ENCODE results near the gene CST1.
"Not testable (repeated sequence)": the region's sequence is repeated elsewhere in the genome, so short reads cannot be mapped to it uniquely, and the experiment has no call there.

Gene CST1

DNA sequence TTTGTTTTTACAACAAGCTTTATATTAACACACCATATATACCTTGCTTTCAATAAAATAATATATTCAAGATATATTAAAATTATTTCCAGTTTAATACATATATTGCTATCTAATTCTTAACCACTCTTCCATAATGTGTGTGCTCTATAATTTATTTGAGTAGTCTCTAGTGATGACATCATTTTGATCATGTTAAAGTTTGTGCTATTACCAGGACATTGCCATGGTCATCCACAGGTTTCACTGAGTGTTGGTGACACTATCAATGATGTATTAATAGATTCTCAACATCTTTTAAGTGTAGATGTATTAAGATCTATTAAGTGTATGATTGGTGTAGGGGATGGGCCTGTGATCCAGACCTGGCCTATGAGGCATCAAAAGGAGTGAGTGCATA lies 17.8 kb upstream of the CST1 start:
- not testable (repeated sequence) for H3K27ac Mint-ChIP-seq; H3K27me3 Mint-ChIP-seq; DNase-seq; H3K4me3 Mint-ChIP-seq; H3K36me3 Mint-ChIP-seq (ENCODE audit: low read depth); H3K9me3 Mint-ChIP-seq; H3K4me1 Mint-ChIP-seq (ENCODE audit: low read depth)

GRCh38 chr20:23766531-23766930 lies 15.8 kb upstream of the CST1 start:
- Mint-ChIP-seq H3K36me3 (ENCODE audit: low read depth) (no peaks in the 10 kb centered on the region), H3K4me1 (ENCODE audit: low read depth) (no peaks in the 10 kb centered on the region), H3K27ac (no peak overlapping the region), H3K27me3 (peaks cover 17% of the 10 kb centered on the region), H3K9me3 (no peaks in the 10 kb centered on the region), H3K4me3 (no peak overlapping the region)
- DNase-seq, result no peak

- peaks cover 17% of the 10 kb centered on the region for H3K27me3 Mint-ChIP-seq
- no peak overlapping the region for H3K4me3 Mint-ChIP-seq
- no peak overlapping the region for H3K27ac Mint-ChIP-seq
- no peaks in the 10 kb centered on the region for H3K4me1 Mint-ChIP-seq (ENCODE audit: low read depth)
- no peak for DNase-seq
- H3K36me3 Mint-ChIP-seq (ENCODE audit: low read depth), result no peaks in the 10 kb centered on the region
- H3K9me3 Mint-ChIP-seq, result no peaks in the 10 kb centered on the region
Observed at GRCh38 chr20:23765578-23765977, 14.8 kb upstream of the CST1 start.

GRCh38 chr20:23764630-23765029 lies 13.9 kb upstream of the CST1 start:
- not testable (repeated sequence) for H3K4me1 Mint-ChIP-seq (ENCODE audit: low read depth); H3K27ac Mint-ChIP-seq; H3K36me3 Mint-ChIP-seq (ENCODE audit: low read depth); DNase-seq; H3K9me3 Mint-ChIP-seq; H3K4me3 Mint-ChIP-seq
- H3K27me3 Mint-ChIP-seq, result peaks cover 17% of the 10 kb centered on the region

DNA sequence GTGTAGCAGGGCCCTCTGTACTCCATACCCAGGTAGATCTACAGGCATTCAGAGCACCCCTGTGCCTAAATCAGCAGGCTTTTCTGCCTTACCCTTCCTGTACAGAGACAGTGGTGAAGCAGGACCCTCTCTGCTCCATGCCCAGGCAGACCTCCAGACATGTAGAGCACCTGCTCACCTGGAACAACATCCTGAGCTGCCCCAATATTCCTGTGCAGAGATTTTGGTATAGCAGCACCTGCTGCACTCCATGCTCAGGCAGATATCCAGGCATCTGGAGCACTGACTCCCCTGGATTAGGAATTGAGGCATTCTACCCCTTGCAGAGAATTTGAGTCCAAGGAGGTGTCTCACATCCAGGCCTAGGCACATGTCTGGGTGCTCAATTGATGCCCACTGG lies 12.6 kb upstream of the CST1 start:
- no peaks in the 10 kb centered on the region for H3K36me3 Mint-ChIP-seq (ENCODE audit: low read depth)
- no peaks in the 10 kb centered on the region for H3K9me3 Mint-ChIP-seq
- no peak for DNase-seq
- H3K4me3 Mint-ChIP-seq, result no peak overlapping the region
- no peak overlapping the region for H3K27ac Mint-ChIP-seq
- H3K27me3 Mint-ChIP-seq, result peaks cover 17% of the 10 kb centered on the region
- no peaks in the 10 kb centered on the region for H3K4me1 Mint-ChIP-seq (ENCODE audit: low read depth)

DNA sequence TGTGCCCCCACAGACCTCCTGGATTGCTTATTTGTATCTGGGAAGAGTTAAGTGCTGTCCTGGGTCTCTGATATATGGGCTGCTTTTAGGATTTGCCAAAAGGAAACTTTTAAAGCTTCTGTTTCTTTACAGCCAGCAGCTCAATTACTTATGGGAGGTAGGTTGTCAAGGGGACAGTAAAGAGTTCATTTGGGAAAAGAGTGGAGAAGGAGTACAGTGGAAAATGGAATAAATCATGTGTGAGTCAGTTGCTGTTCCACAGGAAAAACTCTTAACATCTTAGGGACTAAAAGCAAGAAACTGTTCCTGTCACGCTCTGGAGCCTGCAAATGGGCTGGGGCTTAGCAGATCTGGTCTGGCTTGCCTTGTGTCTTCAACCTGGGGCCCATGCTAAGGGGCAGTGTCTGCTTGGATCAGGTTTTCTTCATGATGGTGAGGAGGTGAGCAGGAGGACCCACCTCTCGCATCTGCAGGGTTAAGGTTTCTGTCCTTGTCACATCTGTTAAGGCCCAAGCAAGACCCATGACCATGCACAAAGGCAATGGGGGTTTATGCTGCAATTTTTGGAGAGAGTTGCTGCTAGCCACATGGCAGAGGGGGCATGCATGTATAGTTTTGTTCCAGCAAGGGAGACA lies 8.7 kb upstream of the CST1 start:
- DNase-seq, result no peak
- Mint-ChIP-seq H3K4me1 (ENCODE audit: low read depth) (no peaks in the 10 kb centered on the region), H3K4me3 (no peak overlapping the region), H3K36me3 (ENCODE audit: low read depth) (no peaks in the 10 kb centered on the region), H3K9me3 (no peaks in the 10 kb centered on the region), H3K27ac (no peak overlapping the region), H3K27me3 (peaks cover 23% of the 10 kb centered on the region)

DNA sequence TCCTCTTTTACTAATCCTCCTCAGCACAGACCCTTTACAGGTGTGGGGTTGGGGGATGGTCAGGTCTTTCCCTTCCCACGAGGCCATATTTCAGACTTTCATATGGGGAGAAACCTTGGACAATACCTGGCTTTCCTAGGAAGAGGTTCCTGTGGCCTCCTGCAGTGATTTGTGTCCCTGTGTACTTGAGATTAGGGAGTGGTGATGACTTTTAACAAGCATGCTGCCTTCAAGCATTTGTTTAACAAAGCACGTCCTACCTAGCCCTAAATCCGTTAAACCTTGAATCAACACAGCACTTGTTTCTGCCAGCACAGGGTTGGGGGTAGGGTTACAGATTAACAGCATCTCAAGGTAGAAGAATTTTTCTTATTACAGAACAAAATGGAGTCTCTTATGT lies 6.1 kb upstream of the CST1 start:
- H3K27ac Mint-ChIP-seq; H3K9me3 Mint-ChIP-seq; H3K36me3 Mint-ChIP-seq (ENCODE audit: low read depth); H3K4me3 Mint-ChIP-seq; H3K4me1 Mint-ChIP-seq (ENCODE audit: low read depth); DNase-seq: not testable (repeated sequence)
- H3K27me3 Mint-ChIP-seq, result peaks cover 11% of the 10 kb centered on the region

DNA sequence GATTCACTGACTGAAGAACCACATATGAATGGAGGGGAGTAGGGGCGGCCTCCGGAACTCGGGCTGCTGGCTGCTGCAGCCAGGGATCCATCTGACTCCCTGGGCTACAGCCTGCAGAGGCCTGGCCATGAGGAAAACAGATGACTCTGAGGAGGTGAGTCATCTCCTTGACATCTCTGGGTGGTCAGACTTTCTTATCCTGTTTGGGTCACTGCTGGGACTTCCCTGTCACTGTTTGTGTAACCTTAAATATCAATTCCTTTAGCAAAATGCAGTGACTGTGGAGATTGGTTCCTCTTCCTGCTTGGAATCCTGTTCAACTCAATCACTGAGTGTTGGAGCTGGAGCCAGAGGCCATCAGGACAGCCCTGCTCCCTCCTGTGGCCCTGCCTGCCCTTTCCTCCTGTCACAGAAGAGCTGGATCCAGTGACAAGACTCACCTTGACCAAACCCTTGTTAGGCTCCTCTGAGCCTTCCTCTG lies 4.4 kb upstream of the CST1 start:
- H3K4me3 Mint-ChIP-seq; H3K4me1 Mint-ChIP-seq (ENCODE audit: low read depth); DNase-seq; H3K36me3 Mint-ChIP-seq (ENCODE audit: low read depth); H3K9me3 Mint-ChIP-seq; H3K27ac Mint-ChIP-seq: not testable (repeated sequence)
- peaks cover 10% of the 10 kb centered on the region for H3K27me3 Mint-ChIP-seq

DNA sequence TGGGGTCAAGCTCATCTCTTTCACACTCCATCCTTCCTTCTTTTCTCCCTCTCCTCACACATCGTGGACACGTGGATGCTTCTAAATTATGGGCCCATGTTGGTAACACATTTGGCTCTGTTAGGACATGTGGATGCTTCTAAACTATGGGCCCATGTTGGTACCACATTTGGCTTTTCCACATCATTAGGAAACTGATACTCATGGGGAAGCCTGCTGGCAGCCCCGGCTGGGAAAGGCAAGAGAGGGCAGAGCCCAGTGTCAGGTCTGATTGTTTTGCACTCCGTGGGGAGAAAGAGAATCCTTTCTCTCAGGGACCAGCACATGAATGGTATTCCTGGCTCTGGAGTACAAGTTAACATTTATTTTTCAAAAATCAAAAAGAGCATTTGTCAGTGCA lies 4.0 kb upstream of the CST1 start:
- H3K27ac Mint-ChIP-seq, result no peak overlapping the region

GRCh38 chr20:23753589-23753988 lies 2.9 kb upstream of the CST1 start:
- Mint-ChIP-seq H3K27ac (no peak overlapping the region), H3K27me3 (peaks cover 10% of the 10 kb centered on the region), H3K36me3 (ENCODE audit: low read depth) (no peaks in the 10 kb centered on the region), H3K4me1 (ENCODE audit: low read depth) (no peaks in the 10 kb centered on the region), H3K4me3 (no peak overlapping the region), H3K9me3 (no peaks in the 10 kb centered on the region)
- no peak for DNase-seq

More for the DNA sequence above, 4.0 kb upstream of the CST1 start:
- Mint-ChIP-seq H3K9me3 (no peaks in the 10 kb centered on the region), H3K4me1 (ENCODE audit: low read depth) (no peaks in the 10 kb centered on the region), H3K27me3 (peaks cover 10% of the 10 kb centered on the region), H3K4me3 (no peak overlapping the region), H3K36me3 (ENCODE audit: low read depth) (no peaks in the 10 kb centered on the region)
- no peak for DNase-seq

DNA sequence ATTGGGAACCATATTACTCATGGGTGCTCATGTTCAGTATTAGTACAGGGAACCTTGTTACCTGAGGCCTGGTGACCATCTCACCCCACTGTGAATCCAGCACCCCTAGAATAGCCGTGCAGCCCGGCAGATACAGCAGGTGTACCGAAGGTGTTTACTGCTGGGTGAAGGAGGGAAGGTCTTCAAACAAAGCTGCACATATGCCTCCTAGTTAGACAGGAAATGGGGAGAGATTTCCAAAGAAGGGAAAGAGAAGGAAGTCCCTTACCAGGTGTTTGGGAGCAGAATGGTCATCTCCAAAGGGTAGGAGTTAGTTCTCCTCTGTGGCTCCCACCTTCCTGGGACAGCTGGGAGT lies 2.4 kb upstream of the CST1 start:
- H3K27ac Mint-ChIP-seq, result no peak overlapping the region
- H3K4me3 Mint-ChIP-seq, result no peak overlapping the region
- DNase-seq, result no peak
- no peaks in the 10 kb centered on the region for H3K4me1 Mint-ChIP-seq (ENCODE audit: low read depth)
- H3K36me3 Mint-ChIP-seq (ENCODE audit: low read depth), result no peaks in the 10 kb centered on the region
- H3K9me3 Mint-ChIP-seq, result no peaks in the 10 kb centered on the region
- H3K27me3 Mint-ChIP-seq, result peaks cover 10% of the 10 kb centered on the region

GRCh38 chr20:23752481-23753193 lies 1.9 kb upstream of the CST1 start:
- no peaks in the 10 kb centered on the region for H3K4me1 Mint-ChIP-seq (ENCODE audit: low read depth)
- H3K9me3 Mint-ChIP-seq, result no peaks in the 10 kb centered on the region
- no peaks in the 10 kb centered on the region for H3K36me3 Mint-ChIP-seq (ENCODE audit: low read depth)
- no peak for DNase-seq
- no peak overlapping the region for H3K27ac Mint-ChIP-seq
- peaks cover 10% of the 10 kb centered on the region for H3K27me3 Mint-ChIP-seq
- H3K4me3 Mint-ChIP-seq, result no peak overlapping the region

GRCh38 chr20:23752019-23752418 lies 1.3 kb upstream of the CST1 start:
- Mint-ChIP-seq H3K27ac (no peak overlapping the region), H3K9me3 (no peaks in the 10 kb centered on the region), H3K36me3 (ENCODE audit: low read depth) (no peaks in the 10 kb centered on the region), H3K4me3 (no peak overlapping the region), H3K27me3 (peaks cover 8% of the 10 kb centered on the region), H3K4me1 (ENCODE audit: low read depth) (no peaks in the 10 kb centered on the region)
- DNase-seq, result no peak

- Mint-ChIP-seq H3K9me3 (no peaks in the 10 kb centered on the region), H3K4me3 (no peak overlapping the region), H3K4me1 (ENCODE audit: low read depth) (no peaks in the 10 kb centered on the region), H3K27me3 (no peaks in the 10 kb centered on the region), H3K27ac (no peak overlapping the region), H3K36me3 (ENCODE audit: low read depth) (no peaks in the 10 kb centered on the region)
- DNase-seq, result no peak
Observed at GRCh38 chr20:23749746-23750145, 989 bp downstream of the CST1 start.

DNA sequence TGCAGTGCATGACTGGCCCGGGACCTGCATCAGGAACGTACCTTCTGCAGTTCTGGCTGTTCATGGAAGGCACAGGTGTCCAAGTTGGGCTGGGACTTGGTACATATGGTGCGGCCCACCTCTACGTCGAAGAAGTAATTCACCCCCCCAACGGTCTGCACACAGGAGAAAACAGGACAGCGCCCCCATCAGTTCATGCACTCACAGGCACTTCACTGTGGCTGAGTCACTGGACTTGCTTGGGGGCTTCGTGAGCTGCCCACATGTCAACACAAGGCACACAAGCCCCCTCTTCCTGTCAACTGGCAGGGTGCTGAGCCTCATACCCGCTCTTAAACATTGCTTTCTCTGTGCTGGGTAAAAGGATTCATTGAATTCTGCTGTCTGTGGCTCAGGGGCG lies 1.8 kb downstream of the CST1 start:
- H3K27me3 Mint-ChIP-seq; H3K27ac Mint-ChIP-seq; H3K36me3 Mint-ChIP-seq (ENCODE audit: low read depth); H3K9me3 Mint-ChIP-seq; H3K4me1 Mint-ChIP-seq (ENCODE audit: low read depth); H3K4me3 Mint-ChIP-seq; DNase-seq: not testable (repeated sequence)
